GM21576 (cell line): Measurements from ENCODE around the gene DLX6.

ENCODE experiments used
- ATAC-seq: cut with Tn5 transposase; IDR thresholded peaks from one replicate; pipeline ENCODE4 v1.9.1; 2021; ENCODE audit warnings: mild to moderate bottlenecking, moderate library complexity; ENCODE audit not compliant: unreplicated experiment

DLX6 gene

GRCh38 chr7:97009753-97010732, 4.7 kb downstream of the DLX6 start:
- ATAC-seq = no peak

- no peak for ATAC-seq
These were observed 5.8 kb downstream of the DLX6 start for GRCh38 chr7:97011104-97011503.

DNA sequence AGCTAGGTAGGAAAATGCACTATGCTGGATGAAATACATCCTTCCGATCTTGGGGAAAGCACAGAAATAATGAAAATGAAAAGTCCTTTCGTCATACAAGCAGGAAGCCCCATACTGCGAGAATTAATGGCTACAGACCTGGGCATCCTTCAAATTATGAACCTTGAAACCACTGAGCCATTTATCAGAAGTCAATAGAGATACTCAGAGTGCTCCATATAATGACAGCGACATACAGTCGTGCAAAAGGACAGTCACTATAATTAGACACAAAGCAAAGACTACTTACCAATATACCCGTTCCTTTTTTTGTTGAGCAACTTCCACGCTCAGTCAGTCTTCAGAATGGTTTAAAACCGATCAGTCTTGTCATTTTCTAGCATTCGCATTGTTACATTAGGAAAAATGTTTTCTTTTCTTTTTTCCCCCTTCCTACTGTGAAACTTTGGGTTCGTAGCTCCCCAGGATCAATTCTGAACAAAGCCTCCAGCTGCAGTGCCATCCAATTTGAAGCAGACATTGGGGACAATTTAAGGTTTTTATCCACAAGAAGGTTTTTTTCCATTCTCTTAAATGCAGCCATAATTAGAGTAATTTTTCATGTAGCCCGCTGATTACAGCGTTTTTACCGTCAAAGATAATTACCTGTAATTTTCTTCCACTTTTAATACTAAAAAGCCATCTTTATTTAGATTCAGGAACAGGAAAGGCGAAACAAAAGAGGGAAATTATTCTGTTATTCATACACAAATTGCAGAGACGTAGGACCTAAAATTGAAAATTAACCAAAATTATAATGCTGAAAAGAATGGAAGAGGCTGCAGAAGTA, 6.4 kb downstream of the DLX6 start:
- no peak for ATAC-seq

- no peak for ATAC-seq
These were observed 7.2 kb downstream of the DLX6 start for GRCh38 chr7:97012365-97013133.

GRCh38 chr7:97013134-97013844, 7.9 kb downstream of the DLX6 start:
- ATAC-seq = no peak

DNA sequence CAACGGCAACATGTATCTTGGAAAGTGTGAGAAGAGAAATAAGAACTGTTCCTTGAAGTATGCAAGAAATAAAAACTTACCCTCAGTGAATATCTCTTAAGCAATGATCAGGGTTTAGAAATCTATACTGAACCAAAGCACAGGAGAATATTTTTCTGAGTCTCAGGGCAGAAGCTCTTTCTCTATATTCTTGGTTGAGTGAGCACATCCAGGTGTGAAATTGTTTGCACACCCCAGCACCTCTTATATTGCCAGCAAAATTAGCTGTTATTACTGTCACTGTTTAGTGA, 8.4 kb downstream of the DLX6 start:
- no peak for ATAC-seq

DNA sequence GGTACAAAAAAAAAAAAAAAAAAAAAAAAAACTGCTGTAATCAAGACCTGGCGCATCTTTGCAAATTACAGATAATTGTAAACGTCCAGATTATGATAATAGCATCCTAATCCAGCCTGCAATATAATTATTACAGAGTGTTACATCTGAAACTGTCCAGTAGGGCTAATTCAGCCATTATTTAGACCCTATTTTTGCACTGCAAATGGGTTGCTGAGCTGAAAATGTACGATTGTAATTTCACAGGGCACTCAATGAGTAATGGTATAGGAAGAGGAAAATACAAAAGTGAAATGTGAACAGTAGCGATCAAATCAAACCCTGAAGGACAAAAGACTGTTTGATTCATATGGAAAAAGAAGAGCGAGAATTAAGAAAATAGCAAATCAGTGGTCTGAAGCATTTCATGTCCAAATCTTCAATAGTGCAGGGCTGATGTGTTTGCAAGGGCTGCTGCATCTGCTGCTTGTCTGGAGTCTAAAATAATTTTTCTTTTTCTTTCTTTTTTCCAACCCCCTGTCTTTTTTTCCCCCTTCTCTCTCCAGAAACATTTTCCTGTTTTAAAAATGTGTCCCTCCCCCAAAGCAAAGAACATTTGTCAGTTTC, 8.9 kb downstream of the DLX6 start:
- no peak for ATAC-seq

- ATAC-seq = no peak
These were observed 9.9 kb downstream of the DLX6 start for GRCh38 chr7:97015279-97015678.

DNA sequence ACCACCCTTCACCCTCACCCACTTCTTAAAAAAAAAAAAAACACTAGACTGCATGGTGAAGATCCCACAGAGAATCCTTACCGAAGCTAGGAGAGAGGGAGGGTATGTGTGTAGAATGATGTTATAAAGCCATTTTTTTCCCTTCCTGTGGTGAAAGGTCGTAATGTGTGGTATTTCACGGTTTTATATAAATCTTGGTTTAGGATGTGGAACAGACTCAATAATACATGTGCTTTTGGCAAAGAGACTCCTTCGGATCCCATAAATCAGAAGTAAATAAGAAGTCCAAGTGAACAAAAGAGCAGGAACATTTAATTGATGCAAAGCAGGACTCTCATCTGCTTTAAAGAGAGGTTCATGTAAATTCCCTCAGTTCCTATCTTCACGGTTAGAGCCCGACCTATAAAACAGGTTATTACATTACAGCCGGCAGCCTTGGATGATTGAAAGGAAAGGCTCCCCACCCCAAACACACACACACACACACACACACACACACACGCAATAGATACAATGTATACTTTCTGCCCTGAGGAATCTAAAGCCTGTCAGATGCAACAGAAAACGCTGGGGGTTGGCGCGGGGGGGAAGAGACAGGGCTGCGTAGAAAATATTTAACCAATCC, 10.5 kb downstream of the DLX6 start:
- ATAC-seq = no peak

DNA sequence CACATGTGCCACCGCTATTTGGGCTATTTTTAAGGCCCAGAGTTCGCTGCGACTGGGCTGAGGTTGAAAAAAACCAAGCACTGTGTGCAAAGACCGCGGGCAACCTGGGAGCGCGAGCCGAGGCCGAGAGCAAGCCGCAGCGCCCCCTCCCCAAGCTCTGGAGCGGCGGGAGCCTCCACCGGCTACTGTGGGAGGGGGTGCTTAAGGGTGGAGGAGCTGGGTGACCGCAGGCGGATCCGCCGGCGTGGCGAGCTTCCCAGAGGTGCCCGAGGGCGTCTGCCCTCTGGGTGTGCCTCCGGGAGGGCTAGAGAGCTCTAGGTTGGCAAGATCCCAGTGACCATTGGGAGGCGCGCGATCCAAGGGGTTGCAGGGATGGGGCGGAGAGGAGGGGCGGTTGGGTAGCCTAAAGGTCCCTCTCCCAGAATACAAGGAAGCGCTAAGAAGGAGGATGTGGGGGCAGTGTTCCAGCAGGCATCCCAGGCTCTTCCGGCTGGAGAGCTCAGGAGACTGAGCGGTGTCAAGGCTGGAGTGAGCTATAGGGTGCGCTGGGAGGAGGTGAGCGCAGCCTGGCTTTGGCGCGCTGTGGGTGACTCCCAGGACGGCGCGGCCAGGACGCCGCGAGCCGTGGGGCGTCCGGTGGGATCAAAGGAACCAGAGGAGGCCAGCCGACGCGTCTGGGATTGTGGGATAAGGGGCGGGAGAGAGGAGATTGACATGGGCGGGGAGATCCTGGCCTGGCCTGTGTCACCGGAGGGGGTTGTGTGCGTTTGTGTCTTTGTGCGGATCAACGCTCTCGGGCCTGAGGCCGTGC, 11.2 kb downstream of the DLX6 start:
- no peak for ATAC-seq

DNA sequence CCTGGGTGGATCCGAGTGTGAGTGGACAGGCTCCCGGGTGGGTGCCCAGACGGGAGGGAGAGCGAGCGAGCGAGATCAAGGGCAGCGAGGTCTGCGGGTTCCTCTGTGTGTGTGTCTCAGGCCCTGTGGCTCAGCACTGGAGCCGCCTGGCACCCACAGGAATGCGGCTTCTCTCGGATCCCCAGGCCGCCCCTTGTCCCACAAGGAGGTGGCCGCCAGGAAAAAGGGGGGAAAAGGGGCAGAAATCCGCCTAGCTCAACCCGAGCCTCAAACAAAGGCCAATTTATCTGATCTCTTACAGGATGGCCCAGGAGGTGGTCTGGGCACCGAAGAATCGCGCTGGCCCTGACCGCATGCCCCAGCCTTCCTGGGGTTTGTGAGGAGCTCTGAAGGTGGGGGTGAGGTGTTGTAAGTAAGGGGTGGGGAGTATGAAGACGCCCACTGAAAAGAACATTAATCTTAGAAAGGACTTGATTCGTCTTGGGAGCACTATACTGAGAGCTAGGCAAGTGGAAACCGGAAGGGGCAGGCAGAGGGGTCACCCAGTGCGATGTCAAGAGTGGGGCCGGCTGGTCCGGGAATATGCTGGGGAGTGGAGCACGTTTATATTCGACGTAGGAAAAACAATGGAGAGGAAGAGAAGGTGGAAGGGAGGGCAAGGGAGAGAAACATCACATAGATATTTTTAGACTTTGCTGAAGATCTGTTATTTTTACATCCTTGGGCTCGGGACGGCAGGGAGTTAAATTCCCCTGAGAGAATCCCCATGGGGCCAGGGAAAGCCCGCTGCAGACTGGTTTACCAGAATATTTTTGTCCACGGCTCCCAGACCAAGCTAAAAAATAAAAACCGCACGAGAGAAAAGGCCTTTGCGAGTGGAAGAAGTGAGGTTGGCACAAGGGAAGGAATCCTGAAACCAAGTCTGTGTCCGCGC, 12.1 kb downstream of the DLX6 start:
- ATAC-seq = no peak

- ATAC-seq = no peak
These were observed 12.8 kb downstream of the DLX6 start for GRCh38 chr7:97018126-97018601.

DNA sequence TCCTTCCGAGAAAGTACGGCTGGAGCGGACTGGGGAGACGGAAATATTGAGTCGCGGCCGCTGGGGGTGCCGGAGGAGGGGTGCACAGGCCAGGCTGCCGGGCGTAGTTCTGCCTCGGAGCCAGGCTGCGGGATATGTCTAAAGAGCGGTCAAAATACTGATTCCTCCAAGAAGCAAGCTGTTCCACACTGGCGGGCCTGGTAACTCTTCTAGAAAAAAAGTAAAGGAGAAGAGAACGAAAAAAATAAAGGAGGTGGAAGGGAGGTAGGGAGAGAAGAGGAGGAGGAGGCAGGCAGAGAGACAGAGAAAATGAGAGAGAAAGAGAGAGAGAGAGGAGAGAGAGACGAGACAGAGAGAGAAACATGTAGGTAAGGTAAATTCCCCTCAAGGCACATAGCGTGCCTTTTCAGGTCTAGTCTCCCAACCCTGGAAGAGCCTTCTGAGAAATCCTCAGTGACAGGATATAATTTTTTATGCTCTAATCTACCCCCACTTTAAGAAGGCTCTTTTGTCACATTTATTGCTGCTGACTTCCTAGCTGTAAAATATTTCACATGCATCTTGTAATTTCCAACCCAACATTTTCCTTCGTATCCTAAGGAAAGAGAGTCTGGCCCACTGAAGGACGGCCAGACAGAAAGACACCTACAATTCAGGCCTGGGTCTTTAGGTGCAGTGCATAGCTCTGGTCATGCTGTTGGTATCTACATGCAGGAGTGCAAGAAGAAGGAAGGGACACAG, 13.6 kb downstream of the DLX6 start:
- ATAC-seq = no peak

DNA sequence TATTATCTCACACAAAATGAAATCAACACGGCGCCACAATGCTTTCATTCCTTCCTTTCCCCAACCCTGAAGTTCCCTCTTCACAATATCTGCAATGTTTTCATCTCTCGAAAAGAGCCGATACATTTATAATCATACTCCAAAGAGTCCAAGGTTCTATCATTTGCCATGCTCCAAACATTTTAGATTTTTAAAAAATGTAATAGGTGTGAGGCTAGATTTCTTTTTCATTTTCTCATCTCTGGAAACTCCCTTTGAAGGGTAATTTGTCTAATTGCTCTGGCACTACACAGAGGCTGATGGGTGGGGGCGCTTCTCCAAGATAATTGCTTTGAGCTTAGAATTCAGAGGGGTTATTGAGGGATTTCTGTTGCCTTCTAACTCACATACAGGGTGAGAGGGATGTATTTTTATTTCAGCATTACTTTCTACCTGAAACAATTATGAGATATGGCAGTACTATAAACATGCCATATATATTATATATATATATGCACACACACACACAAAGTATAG, 14.4 kb downstream of the DLX6 start:
- no peak for ATAC-seq

DNA sequence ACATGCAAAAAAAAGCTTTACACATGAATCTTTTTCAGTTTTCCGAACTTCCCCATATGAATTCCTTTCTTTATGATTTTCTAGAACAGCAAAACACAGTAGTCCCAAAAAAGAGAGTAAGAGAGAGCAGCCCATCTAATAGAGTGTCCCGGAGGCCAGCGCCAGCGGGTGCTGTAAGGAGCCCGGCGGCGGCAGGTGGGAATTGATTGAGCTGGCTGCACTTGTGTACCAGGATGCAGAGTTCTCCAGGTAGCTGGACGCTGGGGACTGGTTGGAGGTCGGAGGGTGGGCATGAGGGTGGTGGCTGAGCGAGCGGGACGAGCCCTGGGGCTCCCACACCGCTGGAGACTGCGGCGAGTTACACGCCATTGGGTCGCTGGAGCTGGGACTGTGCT, 15.2 kb downstream of the DLX6 start:
- ATAC-seq = no peak

DNA sequence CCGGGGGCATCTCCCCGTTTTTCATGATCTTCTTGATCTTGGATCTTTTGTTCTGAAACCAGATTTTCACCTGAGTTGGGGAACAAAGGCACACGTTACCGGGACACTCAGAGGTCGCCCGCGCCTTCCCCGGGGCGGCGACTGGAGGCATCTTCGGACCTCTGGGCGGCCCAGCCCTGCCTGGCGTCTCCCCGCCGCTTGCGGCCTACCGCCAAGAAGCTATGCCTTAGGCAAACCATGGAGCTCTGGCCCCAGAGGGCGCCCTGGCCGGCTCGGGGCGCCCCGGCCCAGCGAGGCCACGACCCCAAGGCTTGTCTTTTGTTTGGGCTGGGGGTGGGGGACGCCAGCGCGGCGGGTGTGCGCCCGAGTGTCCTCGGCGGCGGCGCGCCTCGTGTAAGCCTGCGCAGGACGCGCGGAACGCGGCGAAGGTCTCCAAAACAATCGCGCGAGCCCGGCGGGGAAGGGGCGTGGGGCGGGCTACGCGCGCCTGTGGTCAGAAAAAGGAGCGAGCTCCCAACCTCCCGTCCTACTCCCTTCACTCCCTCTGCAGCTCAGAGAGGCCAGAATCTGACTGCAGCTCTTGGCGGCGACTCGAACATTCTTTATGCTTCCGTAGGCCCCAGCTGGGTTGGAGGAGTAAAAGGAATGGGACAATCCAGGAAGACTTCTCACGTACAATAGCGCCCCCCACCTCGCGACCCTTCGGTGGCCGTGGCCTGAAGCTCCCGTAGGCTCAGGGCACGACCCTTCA, 15.8 kb downstream of the DLX6 start:
- ATAC-seq = no peak
